ENCODE data around the gene OSBPL5.

GRCh38 chr11:3103076-3103475 lies 62.0 kb downstream of the OSBPL5 start:
- TF ChIP-seq EP300 (IDR thresholded peaks at IDR 0.05): no peak
- no peak for TF ChIP-seq CTCF (IDR thresholded peaks at IDR 0.05)
